CD4-positive, alpha-beta T cell treated with Interleukin-6 for 4 hours (primary cell): ENCODE data around the gene SLC6A17.

ENCODE experiments used
- DNase-seq: peaks from one replicate; pipeline ENCODE4 v3.0.0-alpha.2; 2020; ENCODE audit warnings: mixed read lengths

SLC6A17 gene

DNA sequence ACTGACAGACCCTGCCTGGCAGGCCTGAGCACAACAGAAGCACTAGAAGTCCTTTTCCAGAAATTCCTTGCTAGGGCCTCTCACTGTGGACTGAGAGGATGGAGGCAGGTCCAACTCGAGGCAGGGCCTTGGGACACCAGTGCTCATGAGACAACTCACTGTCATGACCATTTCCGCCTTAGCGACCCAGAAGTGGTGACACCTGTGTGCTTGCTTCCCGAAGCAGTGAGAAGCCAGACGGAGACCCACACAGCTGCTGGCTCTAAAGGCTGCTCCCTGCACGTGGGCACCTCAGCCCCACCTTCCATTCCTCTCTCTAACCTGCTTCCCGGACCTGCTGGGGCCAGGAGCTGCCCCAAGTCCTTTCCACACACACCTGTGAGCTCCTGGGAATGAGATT, 92.9 kb downstream of the SLC6A17 start:
- no peak for DNase-seq

DNA sequence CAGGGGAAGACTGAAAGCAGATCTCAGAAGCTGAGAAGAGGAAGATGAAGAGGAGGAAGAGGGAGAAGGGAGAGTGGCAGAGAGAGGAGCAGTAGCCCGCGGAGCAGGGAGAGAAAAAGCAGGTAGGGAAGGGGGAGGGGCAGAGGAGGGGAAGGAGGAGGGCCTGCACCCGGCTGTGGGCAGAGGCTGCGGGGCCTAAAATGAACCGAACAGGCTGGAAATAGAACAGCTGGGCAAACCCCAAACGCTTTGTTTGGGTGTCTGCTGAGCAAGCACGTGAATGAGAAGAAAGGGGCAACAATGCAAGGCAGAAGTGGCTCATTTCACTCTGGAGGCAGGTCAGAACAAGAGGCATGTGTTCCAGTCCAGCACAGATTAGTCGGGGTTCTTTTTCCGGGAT, 93.3 kb downstream of the SLC6A17 start:
- DNase-seq: no peak

DNA sequence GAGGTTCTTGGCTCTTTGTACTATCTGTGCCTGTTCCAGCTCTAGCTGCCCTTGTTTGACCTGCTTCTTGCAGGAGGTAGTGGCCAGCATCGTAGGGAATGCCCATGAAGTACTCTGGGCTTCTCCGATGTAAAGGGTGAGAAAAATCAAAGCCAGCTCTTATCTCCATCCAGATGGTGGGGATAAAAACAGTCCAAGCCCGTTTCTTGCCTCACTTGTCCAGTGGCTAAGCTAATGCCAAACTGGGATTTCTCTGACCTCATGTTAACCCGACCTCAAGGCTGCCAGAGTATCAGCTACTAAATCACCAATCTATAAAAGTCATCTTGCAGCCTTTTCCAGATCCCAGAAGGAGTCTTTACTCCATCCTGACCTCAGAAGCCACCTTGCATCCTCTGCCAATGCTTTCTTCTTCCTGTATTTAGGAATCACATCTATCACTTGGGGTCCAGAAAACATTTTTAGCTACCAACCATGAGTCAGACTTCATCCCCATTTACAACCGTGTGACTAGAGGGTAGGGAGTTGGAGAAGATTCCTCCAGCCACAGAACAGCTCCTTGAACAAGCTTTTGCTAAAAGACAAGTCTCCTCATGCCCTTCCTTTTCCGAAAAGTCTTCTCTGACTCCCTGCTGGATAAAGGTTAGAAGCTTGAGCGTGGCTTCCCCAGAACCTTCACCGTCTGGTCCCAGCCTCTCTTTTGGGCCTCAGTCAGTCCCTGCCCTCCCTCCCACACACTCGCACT, 95.8 kb downstream of the SLC6A17 start:
- DNase-seq: no peak

DNA sequence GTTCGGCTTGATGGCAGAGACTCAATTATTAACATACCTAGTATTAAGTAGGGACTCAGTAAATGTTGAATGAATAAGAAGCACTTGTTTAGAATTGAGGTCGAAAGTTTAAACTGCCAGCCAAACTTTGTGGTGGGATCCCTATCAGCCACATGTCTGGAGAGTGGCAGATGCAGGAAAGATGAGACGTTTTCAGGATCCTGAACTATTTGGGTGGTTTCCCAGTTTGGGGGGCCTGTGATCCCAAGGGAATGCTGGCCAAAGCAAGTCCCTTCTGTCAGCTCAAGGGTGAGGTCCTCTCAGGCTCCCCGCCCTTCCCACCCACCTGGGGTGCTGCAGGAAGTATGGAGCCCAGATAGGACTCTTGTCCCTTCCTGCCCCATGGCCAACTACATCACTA, 98.5 kb downstream of the SLC6A17 start:
- DNase-seq: no peak

DNA sequence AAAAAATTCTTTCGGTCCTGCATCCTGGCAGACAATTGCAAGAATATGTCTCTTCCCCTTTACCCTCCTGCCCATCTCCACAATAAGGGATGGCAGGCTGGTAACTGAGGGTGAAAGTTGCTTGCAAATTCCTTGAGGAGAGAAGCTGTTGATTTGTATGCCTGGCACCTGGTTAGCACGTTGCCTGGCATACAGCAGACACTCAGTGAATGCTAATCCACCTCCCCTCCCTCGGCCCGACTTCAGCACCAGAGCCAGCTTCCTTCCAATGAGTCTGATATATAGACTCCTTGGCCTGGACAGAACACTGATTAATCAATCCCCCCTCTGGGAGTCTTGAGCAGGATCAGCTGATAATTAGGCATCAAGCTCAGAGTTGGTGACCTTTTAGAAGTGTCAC, 99.0 kb downstream of the SLC6A17 start:
- no peak for DNase-seq

DNA sequence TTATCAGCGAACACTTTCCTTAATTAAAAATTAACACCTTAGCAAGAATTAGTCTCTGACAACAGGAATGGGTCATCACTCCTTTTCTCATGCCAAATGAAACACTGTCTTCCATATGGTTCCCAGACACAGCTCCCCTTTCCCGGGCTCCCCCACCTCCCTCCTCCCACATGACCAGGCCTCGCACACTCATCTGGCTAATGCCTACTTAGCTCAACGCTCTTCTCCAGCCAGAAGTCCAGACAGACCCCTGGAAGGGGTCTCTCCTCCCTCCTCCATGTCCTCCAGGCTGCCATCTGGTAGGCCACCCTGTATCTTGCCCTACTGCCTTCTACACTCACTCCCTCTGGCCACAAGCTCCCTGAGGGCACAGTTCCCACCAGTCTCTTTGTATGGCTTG, 99.7 kb downstream of the SLC6A17 start:
- DNase-seq: no peak

DNA sequence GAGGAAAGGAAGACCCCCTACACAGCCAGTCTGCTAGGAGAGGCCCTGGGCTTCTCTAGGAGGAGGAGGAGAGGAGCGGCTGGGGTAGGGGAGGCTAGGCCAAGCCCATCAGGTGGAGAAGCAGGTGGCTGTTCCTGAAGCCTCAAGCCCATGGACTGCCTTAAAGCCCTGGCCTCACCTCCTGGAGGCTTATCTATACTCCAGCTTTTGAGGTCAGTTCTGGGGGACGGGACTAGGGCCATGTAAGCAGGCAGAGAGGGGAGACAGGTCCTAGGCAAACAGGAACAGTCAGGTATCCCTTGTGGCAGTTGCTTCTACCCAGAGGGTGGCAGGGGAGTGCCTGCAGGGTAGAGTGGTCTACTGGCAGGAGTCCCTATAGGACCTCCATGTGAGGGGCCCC, 100.5 kb downstream of the SLC6A17 start:
- no peak for DNase-seq
